HG03442 (cell line): ENCODE measurements around the gene RAB6B.

Source experiments
- ATAC-seq: cut with Tn5 transposase; IDR thresholded peaks from one replicate; pipeline ENCODE4 v1.9.1; 2021; ENCODE audit warnings: mild to moderate bottlenecking, moderate library complexity; ENCODE audit not compliant: unreplicated experiment

RAB6B gene

GRCh38 chr3:133860519-133860918 lies 35.2 kb downstream of the RAB6B start:
- ATAC-seq = no peak

- ATAC-seq = no peak
These were observed 36.1 kb downstream of the RAB6B start for GRCh38 chr3:133859381-133860234.

GRCh38 chr3:133857767-133858166 lies 37.9 kb downstream of the RAB6B start:
- no peak for ATAC-seq

GRCh38 chr3:133856316-133856715 lies 39.4 kb downstream of the RAB6B start:
- ATAC-seq = no peak

GRCh38 chr3:133855772-133856171 lies 39.9 kb downstream of the RAB6B start:
- ATAC-seq = no peak

- ATAC-seq = no peak
These were observed 40.7 kb downstream of the RAB6B start for GRCh38 chr3:133855002-133855370.

- no peak for ATAC-seq
These were observed 41.2 kb downstream of the RAB6B start for GRCh38 chr3:133854264-133855001.

GRCh38 chr3:133853925-133854227 lies 41.8 kb downstream of the RAB6B start:
- ATAC-seq = no peak

- no peak for ATAC-seq
These were observed 42.4 kb downstream of the RAB6B start for GRCh38 chr3:133853063-133853924.

GRCh38 chr3:133851931-133852330 lies 43.8 kb downstream of the RAB6B start:
- no peak for ATAC-seq

- peak; percentile 46 for ATAC-seq
These were observed 44.3 kb downstream of the RAB6B start for GRCh38 chr3:133851266-133851906.

GRCh38 chr3:133850034-133850433 lies 45.6 kb downstream of the RAB6B start:
- no peak for ATAC-seq

GRCh38 chr3:133849346-133849745 lies 46.3 kb downstream of the RAB6B start:
- ATAC-seq = no peak

GRCh38 chr3:133845127-133845526 lies 50.6 kb downstream of the RAB6B start:
- ATAC-seq = no peak

- ATAC-seq = no peak
These were observed 52.0 kb downstream of the RAB6B start for GRCh38 chr3:133843634-133844033.

GRCh38 chr3:133842158-133842557 lies 53.5 kb downstream of the RAB6B start:
- no peak for ATAC-seq

- ATAC-seq = no peak
These were observed 54.5 kb downstream of the RAB6B start for GRCh38 chr3:133841196-133841595.

- no peak for ATAC-seq
These were observed 54.9 kb downstream of the RAB6B start for GRCh38 chr3:133840767-133841166.

GRCh38 chr3:133840055-133840737 lies 55.5 kb downstream of the RAB6B start:
- no peak for ATAC-seq
